ENCODE results near the gene KCNMA1. TPM values are rescaled to one million over a fixed set of nuclear protein-coding genes. Genes with fewer than 3 reads are reported as not detected.

KCNMA1 gene
- total and polyA plus RNA-seq, 2 donors from 2014 or later: 4.2 to 8.9 TPM

DNA sequence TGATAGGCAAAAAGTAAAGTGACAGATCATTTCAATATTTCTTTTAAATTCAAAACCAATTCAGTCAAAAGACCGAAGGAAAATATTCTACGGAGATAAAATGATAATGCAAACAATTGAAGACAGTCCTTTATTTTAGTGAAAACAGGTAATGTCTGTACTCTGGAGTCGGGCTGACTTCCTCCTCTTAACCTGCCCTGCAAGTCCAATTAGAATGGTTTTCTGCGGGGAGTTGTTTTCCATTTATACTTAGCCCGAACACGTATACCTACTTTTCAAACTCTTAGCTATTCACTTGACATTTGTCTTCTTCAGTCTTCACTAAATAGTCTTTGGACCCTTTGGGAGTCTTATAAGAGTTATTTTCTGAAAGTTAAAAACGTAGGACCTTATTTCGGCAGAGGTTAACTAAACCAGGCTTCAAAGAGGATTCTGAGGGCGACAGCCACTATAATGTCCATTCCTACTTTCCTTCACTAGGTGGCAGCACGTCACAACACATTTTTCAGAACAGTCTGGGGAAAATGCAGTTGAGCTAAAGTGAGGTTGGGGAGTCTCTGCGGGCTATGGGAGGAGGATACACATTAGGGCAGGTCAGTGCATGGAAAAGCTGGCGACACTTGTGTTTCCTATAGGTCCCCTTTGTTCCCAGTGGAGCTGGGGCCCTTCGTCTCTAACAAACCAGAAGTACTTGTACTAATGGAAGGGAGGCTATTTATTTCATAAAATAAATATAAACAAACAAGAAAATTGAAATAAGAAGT lies 472.0 kb downstream of the KCNMA1 start:
- intact Hi-C loops (cut with DNase I): no loop called here
- Histone ChIP-seq H3K4me3 (ENCODE audit: low read length in 3 of 3) (no peak overlapping the region), H3K9me3 (ENCODE audit: control insufficient read depth in 2 of 3, insufficient read depth in 1 of 3, low read length in 3 of 3) (no peaks in the 10 kb centered on the region), H3K27me3 (ENCODE audit: control insufficient read depth, insufficient read depth, low read length) (no peaks in the 10 kb centered on the region), H3K27ac (ENCODE audit: low read depth in 2 of 2, low read length in 2 of 2) (no peak overlapping the region), H3K36me3 (ENCODE audit: control insufficient read depth in 2 of 3, insufficient read depth in 3 of 3, low read length in 3 of 3) (no peaks in the 10 kb centered on the region), H3K9ac (ENCODE audit: low read length in 3 of 3) (no peak overlapping the region), H3K4me1 (ENCODE audit: control insufficient read depth in 2 of 3, insufficient read depth in 2 of 3, low read depth in 1 of 3, low read length in 3 of 3) (peaks cover 0 to 2% (median 0%) of the 10 kb centered on the region in 3 donors)
- TF ChIP-seq CTCF (IDR thresholded peaks at IDR 0.05; ENCODE audit: borderline replicate concordance, extremely low read depth, insufficient read depth): peak; percentile 77
- DNase-seq (peak in 4 of 5 donors; percentile 59 to 85 (median 71)), FAIRE-seq (peak; percentile 23)

GRCh38 chr10:77164616-77165311 lies 472.8 kb downstream of the KCNMA1 start:
- Histone ChIP-seq H3K4me1 (ENCODE audit: control insufficient read depth in 2 of 3, insufficient read depth in 2 of 3, low read depth in 1 of 3, low read length in 3 of 3) (peaks cover 0 to 2% (median 0%) of the 10 kb centered on the region in 3 donors), H3K9ac (ENCODE audit: low read length in 3 of 3) (no peak overlapping the region), H3K4me3 (ENCODE audit: low read length in 3 of 3) (no peak overlapping the region), H3K9me3 (ENCODE audit: control insufficient read depth in 2 of 3, insufficient read depth in 1 of 3, low read length in 3 of 3) (no peaks in the 10 kb centered on the region), H3K27ac (ENCODE audit: low read depth in 2 of 2, low read length in 2 of 2) (no peak overlapping the region), H3K36me3 (ENCODE audit: control insufficient read depth in 2 of 3, insufficient read depth in 3 of 3, low read length in 3 of 3) (no peaks in the 10 kb centered on the region), H3K27me3 (ENCODE audit: control insufficient read depth, insufficient read depth, low read length) (no peaks in the 10 kb centered on the region)
- TF ChIP-seq CTCF (IDR thresholded peaks at IDR 0.05; ENCODE audit: borderline replicate concordance, extremely low read depth, insufficient read depth): no peak
- no peak for DNase-seq
- intact Hi-C loops (cut with DNase I): no loop called here
- no peak for FAIRE-seq

GRCh38 chr10:77163670-77164348 lies 473.8 kb downstream of the KCNMA1 start:
- no peak for TF ChIP-seq CTCF (IDR thresholded peaks at IDR 0.05; ENCODE audit: borderline replicate concordance, extremely low read depth, insufficient read depth)
- DNase-seq (peak in 4 of 5 donors; percentile 54 to 64 (median 62)), FAIRE-seq (no peak)
- H3K27me3 ChIP-seq (ENCODE audit: control insufficient read depth, insufficient read depth, low read length): no peaks in the 10 kb centered on the region
- no peak overlapping the region for H3K27ac ChIP-seq (ENCODE audit: low read depth in 2 of 2, low read length in 2 of 2)
- H3K4me3 ChIP-seq (ENCODE audit: low read length in 3 of 3): no peak overlapping the region
- H3K36me3 ChIP-seq (ENCODE audit: control insufficient read depth in 2 of 3, insufficient read depth in 3 of 3, low read length in 3 of 3): no peaks in the 10 kb centered on the region
- H3K4me1 ChIP-seq (ENCODE audit: control insufficient read depth in 2 of 3, insufficient read depth in 2 of 3, low read depth in 1 of 3, low read length in 3 of 3): peaks cover 0 to 2% (median 0%) of the 10 kb centered on the region in 3 donors
- intact Hi-C loops (cut with DNase I): no loop called here
- no peak overlapping the region for H3K9ac ChIP-seq (ENCODE audit: low read length in 3 of 3)
- no peaks in the 10 kb centered on the region for H3K9me3 ChIP-seq (ENCODE audit: control insufficient read depth in 2 of 3, insufficient read depth in 1 of 3, low read length in 3 of 3)

Data from kidney (tissue), 14 donors.